GDM1 (cell line): Measurements from ENCODE around the gene CMIP.

Source experiments
- DNase-seq: peaks from one replicate; lab custom pipeline; 2025; lab: John Stamatoyannopoulos, UW

The CMIP gene

DNA sequence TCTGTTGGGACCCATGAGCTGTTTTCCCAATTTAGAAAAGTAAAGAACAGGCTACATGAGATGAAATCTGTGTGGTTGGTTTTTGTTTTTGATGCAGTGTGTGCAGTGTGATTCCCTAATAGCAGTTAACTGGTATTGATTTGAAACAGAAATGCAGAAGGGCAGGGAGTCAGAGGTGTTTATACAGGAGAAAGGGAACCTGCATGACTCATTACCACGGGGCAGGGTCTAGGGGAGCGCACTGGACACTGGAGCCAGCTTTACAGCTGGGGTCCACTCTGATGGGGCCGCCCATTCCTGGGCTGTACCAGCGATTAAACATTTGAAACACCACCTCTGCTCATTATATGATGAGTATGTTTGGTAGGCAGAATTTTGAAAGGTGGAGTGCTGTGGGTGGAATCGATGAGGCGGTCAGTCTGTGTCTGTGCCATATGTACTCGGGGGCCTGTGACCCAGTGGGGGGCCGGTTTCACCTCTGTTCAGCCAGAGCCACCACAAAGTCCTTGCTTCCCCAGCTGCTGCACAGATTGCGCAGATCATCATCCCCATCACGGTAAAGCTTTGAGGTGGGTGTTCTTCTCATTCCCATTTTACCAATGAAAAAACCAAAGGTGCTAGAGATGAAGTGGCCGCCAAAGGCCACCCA lies 142.5 kb downstream of the CMIP start:
- DNase-seq: no peak

- no peak for DNase-seq
Measured at GRCh38 chr16:81587626-81588160, 143.1 kb downstream of the CMIP start.

DNA sequence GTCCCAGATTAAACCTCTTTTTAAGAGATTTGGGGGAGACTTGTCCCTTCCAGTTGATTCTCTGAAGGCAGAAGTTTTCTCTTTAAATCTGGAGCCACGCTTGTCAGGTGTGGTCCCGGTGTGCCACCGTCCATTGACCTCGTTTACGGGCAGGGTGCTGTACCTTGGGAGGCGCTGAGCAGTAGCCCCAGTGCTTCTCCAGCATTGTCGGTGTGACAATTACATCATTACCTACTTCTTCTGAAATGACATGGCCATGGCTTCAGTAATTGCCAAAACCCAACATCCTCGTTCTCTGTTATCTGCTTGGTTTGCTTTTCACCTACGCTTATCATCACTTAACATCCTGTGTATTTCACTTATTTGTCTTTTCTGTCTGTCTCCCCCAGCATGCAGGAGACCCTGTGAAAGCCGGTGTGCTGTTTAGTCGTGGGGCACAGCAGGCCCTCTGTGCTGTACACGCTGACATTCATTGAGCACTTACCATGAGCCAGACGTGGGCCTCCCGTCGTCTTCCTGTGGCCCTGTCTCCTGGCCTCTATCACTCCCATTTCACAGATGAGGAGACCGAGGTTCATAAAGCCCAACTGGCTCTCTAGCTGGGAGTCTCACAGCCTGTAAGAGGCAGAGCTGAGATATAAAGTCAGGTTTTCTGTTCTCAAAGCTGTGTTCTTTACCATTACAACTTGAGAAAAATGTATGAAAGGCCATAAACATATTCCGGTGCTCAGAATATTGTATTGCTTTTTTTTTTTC lies 143.9 kb downstream of the CMIP start:
- no peak for DNase-seq

- DNase-seq: no peak
Measured at GRCh38 chr16:81589975-81590650, 145.5 kb downstream of the CMIP start.

DNA sequence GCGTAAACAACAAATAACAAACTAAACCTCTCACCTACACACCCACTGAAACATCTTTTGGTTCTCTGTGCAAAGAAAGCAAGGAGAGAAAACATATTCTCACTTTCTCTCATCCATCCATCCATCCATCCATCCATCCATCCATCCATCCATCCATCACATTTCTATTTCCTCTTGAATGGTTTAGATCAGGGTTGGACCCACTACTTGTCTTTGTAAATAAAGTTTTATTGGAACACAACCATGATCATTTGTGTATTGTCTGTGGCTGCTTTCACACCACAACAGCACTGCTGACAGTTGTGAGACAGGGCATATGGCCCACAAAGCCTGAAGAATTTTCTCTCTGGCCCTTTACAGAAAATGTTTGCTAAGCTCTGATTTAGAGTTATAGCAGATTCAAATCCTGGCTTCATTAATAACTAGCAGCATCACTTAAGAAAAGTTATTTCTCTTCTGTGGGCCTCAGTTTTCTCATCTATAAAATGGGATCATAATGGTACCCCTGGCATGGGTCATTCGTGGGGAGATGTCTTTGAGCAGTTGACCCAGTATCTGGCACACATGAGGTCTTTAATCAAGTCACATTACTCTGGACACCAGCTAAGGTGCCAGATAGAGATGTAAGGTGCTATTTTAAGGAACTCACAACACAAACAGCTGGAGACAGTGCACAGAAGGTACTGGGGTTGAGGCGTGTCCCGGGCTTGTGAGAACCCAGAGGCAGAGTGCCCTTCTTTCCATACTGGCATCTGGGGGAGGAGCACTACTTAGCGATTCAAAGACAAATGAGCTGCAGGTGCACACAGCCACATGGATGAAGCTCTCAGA lies 146.3 kb downstream of the CMIP start:
- DNase-seq: no peak

GRCh38 chr16:81591545-81591870 lies 146.9 kb downstream of the CMIP start:
- DNase-seq: no peak

- DNase-seq: no peak
Measured at GRCh38 chr16:81592353-81592866, 147.8 kb downstream of the CMIP start.

DNA sequence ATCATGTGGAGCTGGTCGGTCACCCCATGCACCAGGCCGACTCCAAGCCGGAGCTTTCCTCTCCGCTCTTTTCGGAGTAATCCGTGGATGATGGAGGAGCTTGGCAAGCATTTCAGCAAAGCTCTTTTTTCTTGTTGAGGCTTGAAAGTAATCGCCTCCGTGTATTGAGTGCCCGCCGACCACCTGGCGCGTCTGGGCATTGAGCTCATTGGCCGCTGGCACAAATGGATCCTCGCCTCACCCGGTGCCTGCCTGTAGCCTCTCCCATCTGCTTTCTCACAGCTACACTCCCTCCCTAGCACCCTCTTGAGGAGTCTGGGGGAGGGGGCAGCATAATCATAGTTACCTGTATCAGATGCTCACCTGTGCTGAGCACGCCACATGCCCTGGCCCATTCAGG lies 148.9 kb downstream of the CMIP start:
- DNase-seq: no peak

GRCh38 chr16:81595629-81596292 lies 151.2 kb downstream of the CMIP start:
- DNase-seq: no peak

DNA sequence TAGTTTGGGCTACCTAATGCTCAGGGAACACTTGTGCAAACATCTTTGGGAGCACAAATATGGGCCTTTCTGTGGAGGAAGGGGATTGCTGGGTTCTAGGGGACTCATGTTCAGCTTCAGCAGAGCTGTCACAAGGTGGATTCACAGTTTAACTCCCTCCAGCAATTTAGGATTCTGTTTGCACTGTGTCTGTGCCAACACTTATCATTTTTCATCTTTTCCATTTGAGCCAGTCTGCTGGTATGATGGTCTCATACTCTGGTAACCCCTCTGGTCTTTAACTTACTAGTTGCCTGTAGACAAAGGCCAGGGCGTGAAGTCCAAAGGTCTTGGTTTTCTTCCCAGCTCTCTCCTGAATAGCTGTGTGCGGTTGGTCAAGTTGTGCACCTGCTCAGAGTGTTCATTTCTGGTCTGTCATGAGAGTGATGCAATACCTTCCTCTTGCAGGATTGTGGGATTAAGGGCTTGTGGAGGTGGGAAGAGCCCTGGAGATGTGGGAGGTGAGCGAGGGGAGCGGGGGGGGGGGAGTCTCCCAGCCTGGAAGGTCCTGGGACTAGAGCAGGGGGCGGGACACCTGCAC lies 152.6 kb downstream of the CMIP start:
- DNase-seq: no peak

GRCh38 chr16:81598083-81598482 lies 153.5 kb downstream of the CMIP start:
- no peak for DNase-seq

- no peak for DNase-seq
Measured at GRCh38 chr16:81599034-81599744, 154.6 kb downstream of the CMIP start.

- no peak for DNase-seq
Measured at GRCh38 chr16:81600275-81600674, 155.7 kb downstream of the CMIP start.

- no peak for DNase-seq
Measured at GRCh38 chr16:81601008-81601428, 156.4 kb downstream of the CMIP start.

DNA sequence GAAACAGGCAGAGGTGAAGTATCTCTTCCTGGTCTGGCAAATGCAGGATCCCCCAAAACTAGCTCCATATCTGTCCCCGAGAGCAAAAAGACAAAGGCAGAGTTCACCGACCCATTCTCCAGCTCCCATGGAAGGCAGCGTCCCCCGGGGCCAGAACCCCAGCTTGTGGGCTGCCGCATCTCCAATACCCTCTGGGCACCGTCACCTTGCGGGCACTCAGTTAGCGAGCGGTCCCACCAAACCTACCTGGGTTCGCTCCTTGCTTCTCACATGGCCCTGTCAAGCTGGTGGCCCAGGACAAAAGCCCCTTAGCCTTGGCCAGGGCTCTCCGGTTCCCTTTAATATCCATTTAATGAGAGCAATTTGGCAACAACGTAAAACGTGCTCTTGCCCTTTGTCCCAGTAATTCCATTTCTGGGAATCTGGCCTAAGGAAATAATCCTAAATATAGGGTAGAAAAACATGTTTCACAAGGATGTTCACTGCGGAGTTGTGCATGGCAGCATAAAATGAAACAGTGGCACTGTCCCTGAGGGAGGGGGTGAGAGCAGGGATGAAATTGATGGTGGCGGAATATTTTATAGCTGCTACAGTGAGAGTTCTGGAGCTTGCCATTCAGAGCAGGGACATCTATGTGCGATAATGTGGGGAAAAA lies 157.1 kb downstream of the CMIP start:
- no peak for DNase-seq

DNA sequence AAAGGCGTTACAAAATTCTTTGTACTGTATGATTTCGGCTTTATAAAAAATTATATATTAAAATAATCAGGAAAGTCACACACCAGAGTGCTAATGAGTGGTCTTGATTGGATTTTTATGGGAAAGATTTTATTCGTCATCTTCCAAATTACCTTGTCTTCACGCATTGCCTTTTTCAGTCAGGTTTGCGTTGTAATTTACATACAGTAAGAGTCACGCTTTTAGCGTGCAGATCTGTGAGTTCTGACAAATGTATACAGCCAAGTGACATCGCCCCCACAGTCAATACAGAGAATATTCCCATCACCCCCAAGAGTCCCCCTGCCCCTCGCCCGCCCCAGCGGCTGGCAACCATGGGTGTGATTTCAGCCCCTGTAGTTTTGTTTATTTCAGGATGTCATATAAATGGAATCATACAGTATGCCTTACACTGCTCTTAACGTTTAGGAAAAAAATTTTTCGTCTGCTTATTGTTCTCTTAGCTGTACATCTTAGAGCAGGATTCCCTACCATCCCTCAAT lies 157.7 kb downstream of the CMIP start:
- DNase-seq: no peak

GRCh38 chr16:81602792-81603191 lies 158.2 kb downstream of the CMIP start:
- no peak for DNase-seq

DNA sequence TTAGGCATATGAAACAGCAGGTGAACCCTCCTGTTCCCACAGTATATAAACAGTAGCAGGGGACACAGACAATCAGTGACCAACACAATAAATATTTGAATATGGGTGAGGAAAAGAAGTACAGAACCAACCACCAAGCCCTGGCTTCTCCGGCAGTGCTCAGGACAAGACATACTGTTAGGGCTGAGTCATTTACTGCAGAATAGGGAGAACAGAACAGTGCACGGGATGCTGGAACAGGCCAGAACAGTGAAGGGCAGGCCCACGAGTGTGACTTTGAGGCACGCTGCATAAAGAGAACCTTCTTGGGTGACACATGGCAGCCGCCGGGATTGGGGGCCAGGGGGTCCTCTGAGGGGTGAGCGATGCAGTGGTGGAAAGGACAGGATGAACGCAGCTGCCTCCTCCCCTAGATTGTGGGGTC lies 160.4 kb downstream of the CMIP start:
- DNase-seq: no peak

DNA sequence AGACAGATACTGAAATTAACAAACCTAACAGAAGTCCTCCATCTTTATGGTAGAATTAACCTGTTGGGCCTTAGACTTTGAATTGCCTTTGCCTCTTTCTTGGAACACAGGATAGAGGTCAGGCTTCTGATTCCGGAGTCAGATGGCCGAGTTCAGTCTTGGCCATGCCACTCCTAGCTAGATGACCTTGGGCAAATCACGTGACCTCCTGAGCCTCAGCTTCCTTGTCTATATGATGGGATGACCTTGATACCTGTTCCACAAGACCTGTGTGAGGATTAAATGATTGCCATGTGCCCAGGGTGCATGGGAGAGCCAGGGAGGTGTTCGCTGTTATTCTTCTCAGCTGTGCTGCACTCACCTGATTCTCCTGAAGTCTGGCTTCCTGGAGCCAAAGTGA lies 161.4 kb downstream of the CMIP start:
- no peak for DNase-seq

GRCh38 chr16:81607006-81607405 lies 162.4 kb downstream of the CMIP start:
- no peak for DNase-seq
